ENCODE measurements around the gene S1PR2. TPM values are rescaled to one million over a fixed set of nuclear protein-coding genes. Genes with fewer than 3 reads are reported as not detected.

S1PR2 gene
- total and polyA plus RNA-seq, 7 experiments from 2014 or later: 0.64 to 6.8 (median 4.1) TPM

- peak; percentile 41 for ATAC-seq
- H3K4me1 Mint-ChIP-seq: peaks cover 8 to 47% (median 23%) of the 10 kb centered on the region in 7 donors
- H3K36me3 ChIP-seq (ENCODE audit: control insufficient read depth in 2 of 3, insufficient read depth in 3 of 3, low read length in 3 of 3): peaks cover 0 to 9% (median 0%) of the 10 kb centered on the region in 3 experiments
- intact Hi-C loops (cut with micrococcal nuclease): loop anchor here (1.0 to 5.0 kb wide), 4 partner anchors 18 to 296 kb away; partner anchors contain the start of genes TYK2 (in 2 of the 2), CDKN2D (in 1 of the 2), ICAM5 (in 1 of the 2) and KRI1 (in 1 of the 2)
- no peaks in the 10 kb centered on the region for H3K27me3 ChIP-seq (ENCODE audit: control insufficient read depth in 2 of 2, insufficient read depth in 2 of 2, low read length in 2 of 2)
- no peaks in the 10 kb centered on the region for H3K27me3 Mint-ChIP-seq
- H3K27ac ChIP-seq (ENCODE audit: low read depth, low read length): peak overlapping the region; percentile 75
- peak in 1 of 9 donors; percentile 12 for DNase-seq
- peak overlapping the region; percentile 80 to 88 (median 86) for H3K4me3 Mint-ChIP-seq
- H3K9me3 Mint-ChIP-seq: no peaks in the 10 kb centered on the region
- H3K36me3 Mint-ChIP-seq: peaks cover 0 to 14% (median 3%) of the 10 kb centered on the region in 5 donors
- peaks cover 7 to 13% of the 10 kb centered on the region in 2 donors for H3K4me1 ChIP-seq (ENCODE audit: control insufficient read depth in 2 of 2, insufficient read depth in 2 of 2, low read length in 2 of 2)
- ChIA-PET POLR2A (interaction anchor here (0.6 to 3.5 kb wide), 17 partner anchors 15 to 380 kb away, joined by 3 to 31 read pairs (median 4); partner anchors contain the start of genes FDX2, ICAM4, ICAM5 and MRPL4), CTCF (interaction anchor here (0.6 to 6.4 kb wide), 16 partner anchors 9 to 341 kb away, joined by 3 to 146 read pairs (median 5); partner anchors contain the start of genes ICAM4 and TYK2)
- peak overlapping the region; percentile 59 to 96 (median 86) for H3K27ac Mint-ChIP-seq
- peak overlapping the region; percentile 78 for H3K4me3 ChIP-seq (ENCODE audit: low read length)
- no peaks in the 10 kb centered on the region for H3K9me3 ChIP-seq (ENCODE audit: control insufficient read depth in 2 of 3, low read length in 3 of 3)
Observed at GRCh38 chr19:10271543-10272086, 40.5 kb upstream of the S1PR2 start.

GRCh38 chr19:10270616-10271394 lies 39.7 kb upstream of the S1PR2 start, which contains the start of gene ICAM1:
Gene ICAM1 (plus strand): TSS chr19:10271120. CDS start chr19:10271160, 40 bp downstream.
- H3K27me3 Mint-ChIP-seq: no peaks in the 10 kb centered on the region
- H3K4me1 Mint-ChIP-seq: peaks cover 8 to 47% (median 23%) of the 10 kb centered on the region in 7 donors
- peak; percentile 48 to 80 (median 56) for DNase-seq
- ATAC-seq: peak; percentile 71
- H3K9me3 Mint-ChIP-seq: no peaks in the 10 kb centered on the region
- Histone ChIP-seq H3K4me1 (ENCODE audit: control insufficient read depth in 2 of 2, insufficient read depth in 2 of 2, low read length in 2 of 2) (peaks cover 7 to 13% of the 10 kb centered on the region in 2 donors), H3K27me3 (ENCODE audit: control insufficient read depth in 2 of 2, insufficient read depth in 2 of 2, low read length in 2 of 2) (no peaks in the 10 kb centered on the region), H3K36me3 (ENCODE audit: control insufficient read depth in 2 of 3, insufficient read depth in 3 of 3, low read length in 3 of 3) (peaks cover 0 to 9% (median 0%) of the 10 kb centered on the region in 3 experiments), H3K27ac (ENCODE audit: low read depth, low read length) (peak within 1 kb of the TSS; percentile 75), H3K4me3 (ENCODE audit: low read length) (peak within 1 kb of the TSS; percentile 78), H3K9me3 (ENCODE audit: control insufficient read depth in 2 of 3, low read length in 3 of 3) (no peaks in the 10 kb centered on the region)
- peak within 1 kb of the TSS; percentile 79 to 96 (median 88) for H3K27ac Mint-ChIP-seq
- CTCF ChIA-PET: interaction anchor here (0.6 to 6.4 kb wide), 24 partner anchors 8 to 1115 kb away, joined by 3 to 146 read pairs (median 5); partner anchors contain the start of genes ICAM4 and TYK2
- intact Hi-C loops (cut with micrococcal nuclease): loop anchor here (1.0 to 5.0 kb wide), 4 partner anchors 18 to 296 kb away; partner anchors contain the start of genes ICAM5 (in 2 of the 2), TYK2 (in 2 of the 2), CDKN2D (in 1 of the 2) and KRI1 (in 1 of the 2)
- H3K36me3 Mint-ChIP-seq: peaks cover 0 to 14% (median 3%) of the 10 kb centered on the region in 5 donors
- POLR2A ChIA-PET: interaction anchor here (0.6 to 3.5 kb wide), 19 partner anchors 15 to 381 kb away, joined by 3 to 31 read pairs (median 4); partner anchors contain the start of genes FDX2, ICAM4, ICAM5 and MRPL4
- peak within 1 kb of the TSS; percentile 80 to 88 (median 86) for H3K4me3 Mint-ChIP-seq

- Histone ChIP-seq H3K4me3 (ENCODE audit: low read length) (peak overlapping the region; percentile 78), H3K4me1 (ENCODE audit: control insufficient read depth in 2 of 2, insufficient read depth in 2 of 2, low read length in 2 of 2) (peaks cover 7 to 13% of the 10 kb centered on the region in 2 donors), H3K27me3 (ENCODE audit: control insufficient read depth in 2 of 2, insufficient read depth in 2 of 2, low read length in 2 of 2) (no peaks in the 10 kb centered on the region), H3K36me3 (ENCODE audit: control insufficient read depth in 2 of 3, insufficient read depth in 3 of 3, low read length in 3 of 3) (peaks cover 0 to 7% (median 0%) of the 10 kb centered on the region in 3 experiments), H3K27ac (ENCODE audit: low read depth, low read length) (peak overlapping the region; percentile 75), H3K9me3 (ENCODE audit: control insufficient read depth in 2 of 3, low read length in 3 of 3) (no peaks in the 10 kb centered on the region)
- CTCF ChIA-PET: interaction anchor here (0.5 to 6.4 kb wide), 21 partner anchors 8 to 1116 kb away, joined by 3 to 146 read pairs (median 6); partner anchors contain the start of genes ICAM4 and TYK2
- POLR2A ChIA-PET: interaction anchor here (0.7 to 3.5 kb wide), 11 partner anchors 16 to 128 kb away, joined by 3 to 31 read pairs (median 6); partner anchors contain the start of genes ICAM4, ICAM5, MRPL4 and RAVER1
- peaks cover 0 to 11% (median 3%) of the 10 kb centered on the region in 5 donors for H3K36me3 Mint-ChIP-seq
- peak; percentile 76 for ATAC-seq
- peaks cover 8 to 44% (median 23%) of the 10 kb centered on the region in 7 donors for H3K4me1 Mint-ChIP-seq
- peak overlapping the region; percentile 79 to 96 (median 88) for H3K27ac Mint-ChIP-seq
- intact Hi-C loops (cut with micrococcal nuclease): loop anchor here (1.0 to 5.0 kb wide), 4 partner anchors 19 to 297 kb away; partner anchors contain the start of genes TYK2 (in 2 of the 2), CDKN2D (in 1 of the 2), ICAM5 (in 1 of the 2) and KRI1 (in 1 of the 2)
- peak overlapping the region; percentile 80 to 88 (median 86) for H3K4me3 Mint-ChIP-seq
- H3K9me3 Mint-ChIP-seq: no peaks in the 10 kb centered on the region
- H3K27me3 Mint-ChIP-seq: no peaks in the 10 kb centered on the region
- peak in 5 of 9 donors; percentile 28 to 86 (median 39) for DNase-seq
Observed at GRCh38 chr19:10270180-10270615, 39.1 kb upstream of the S1PR2 start.

- Mint-ChIP-seq H3K4me3 (peak overlapping the region; percentile 80 to 88 (median 86)), H3K4me1 (peaks cover 8 to 39% (median 23%) of the 10 kb centered on the region in 7 donors), H3K27ac (peak overlapping the region; percentile 79 to 96 (median 88)), H3K9me3 (no peaks in the 10 kb centered on the region), H3K36me3 (peaks cover 0 to 6% (median 3%) of the 10 kb centered on the region in 5 donors), H3K27me3 (no peaks in the 10 kb centered on the region)
- peak; percentile 68 for ATAC-seq
- H3K27me3 ChIP-seq (ENCODE audit: control insufficient read depth in 2 of 2, insufficient read depth in 2 of 2, low read length in 2 of 2): no peaks in the 10 kb centered on the region
- H3K27ac ChIP-seq (ENCODE audit: low read depth, low read length): peak overlapping the region; percentile 75
- intact Hi-C loops (cut with micrococcal nuclease): loop anchor here (1.0 to 5.0 kb wide), 9 partner anchors 10 to 298 kb away; partner anchors contain the start of genes RAVER1 (in 2 of the 2), TYK2 (in 2 of the 2), CDKN2D (in 1 of the 2) and ICAM3 (in 1 of the 2)
- ChIA-PET POLR2A (interaction anchor here (1.3 to 3.5 kb wide), 8 partner anchors 18 to 123 kb away, joined by 4 to 31 read pairs (median 6); partner anchors contain the start of genes ICAM5, MRPL4 and TYK2), CTCF (interaction anchor here (0.5 to 6.4 kb wide), 23 partner anchors 9 to 1692 kb away, joined by 3 to 146 read pairs (median 4); partner anchors contain the start of genes FDX2, ICAM4, MYO1F and TYK2)
- peaks cover 7 to 13% of the 10 kb centered on the region in 2 donors for H3K4me1 ChIP-seq (ENCODE audit: control insufficient read depth in 2 of 2, insufficient read depth in 2 of 2, low read length in 2 of 2)
- peak; percentile 69 to 92 (median 85) for DNase-seq
- H3K36me3 ChIP-seq (ENCODE audit: control insufficient read depth in 2 of 3, insufficient read depth in 3 of 3, low read length in 3 of 3): peaks cover 0 to 1% (median 0%) of the 10 kb centered on the region in 3 experiments
- H3K4me3 ChIP-seq (ENCODE audit: low read length): peak overlapping the region; percentile 78
- no peaks in the 10 kb centered on the region for H3K9me3 ChIP-seq (ENCODE audit: control insufficient read depth in 2 of 3, low read length in 3 of 3)
Observed at GRCh38 chr19:10269333-10270179, 38.4 kb upstream of the S1PR2 start.

GRCh38 chr19:10268071-10268470 lies 36.9 kb upstream of the S1PR2 start:
- no peak overlapping the region for H3K27ac Mint-ChIP-seq
- H3K4me3 Mint-ChIP-seq: peak overlapping the region in 2 of 10 donors; percentile 54 to 69
- intact Hi-C loops (cut with micrococcal nuclease): no loop called here

More at GRCh38 chr19:10268071-10268470, 36.9 kb upstream of the S1PR2 start:
- H3K27me3 Mint-ChIP-seq: no peaks in the 10 kb centered on the region
- Histone ChIP-seq H3K36me3 (ENCODE audit: control insufficient read depth in 2 of 3, insufficient read depth in 3 of 3, low read length in 3 of 3) (no peaks in the 10 kb centered on the region), H3K4me3 (ENCODE audit: low read length) (no peak overlapping the region), H3K9me3 (ENCODE audit: control insufficient read depth in 2 of 3, low read length in 3 of 3) (no peaks in the 10 kb centered on the region), H3K27me3 (ENCODE audit: control insufficient read depth in 2 of 2, insufficient read depth in 2 of 2, low read length in 2 of 2) (no peaks in the 10 kb centered on the region), H3K4me1 (ENCODE audit: control insufficient read depth in 2 of 2, insufficient read depth in 2 of 2, low read length in 2 of 2) (peaks cover 7 to 13% of the 10 kb centered on the region in 2 donors), H3K27ac (ENCODE audit: low read depth, low read length) (no peak overlapping the region)
- H3K4me1 Mint-ChIP-seq: peaks cover 3 to 34% (median 18%) of the 10 kb centered on the region in 7 donors
- H3K36me3 Mint-ChIP-seq: peaks cover 0 to 1% (median 0%) of the 10 kb centered on the region in 5 donors
- ATAC-seq (no peak), DNase-seq (no peak)
- ChIA-PET POLR2A (no interaction called here), CTCF (interaction anchor here (1.1 to 6.4 kb wide), 3 partner anchors 73 to 123 kb away, joined by 3 to 146 read pairs (median 32); no protein-coding TSS in a partner anchor)
- no peaks in the 10 kb centered on the region for H3K9me3 Mint-ChIP-seq

Measured in naive thymus-derived CD4-positive, alpha-beta T cell (primary cell).